DND-41 (cell line): ENCODE measurements around the gene ZFAND5.

ENCODE experiments used
- ATAC-seq: fragments of 200-7000 bp; cut with Tn5 transposase; 3 replicates; pipeline ENCODE4 v1.9.1; 2021; ENCODE audit warnings: low read depth; ENCODE audit not compliant: insufficient read depth
- DNase-seq: peaks from one replicate; pipeline ENCODE4 v3.0.0-alpha.2; 2020
- H2AFZ ChIP-seq: 2 replicates; pipeline ENCODE4 v1.6.0; 2012; ENCODE audit warnings: low read depth, low read length
- H3K27ac ChIP-seq: 2 replicates; pipeline ENCODE4 v1.5.1; 2012; ENCODE audit warnings: low read length, inconsistent platforms
- H3K27me3 ChIP-seq: fragments of 200-600 bp; sonication (generic); 2 replicates; pipeline ENCODE4 v1.6.0; 2012; ENCODE audit warnings: low read length, mild to moderate bottlenecking, inconsistent platforms; ENCODE audit not compliant: insufficient read depth, poor library complexity
- H3K36me3 ChIP-seq: 2 replicates; pipeline ENCODE4 v1.5.1; 2012; ENCODE audit warnings: low read length, inconsistent platforms; ENCODE audit not compliant: insufficient read depth
- H3K4me1 ChIP-seq: 2 replicates; pipeline ENCODE4 v1.5.1; 2012; ENCODE audit warnings: mild to moderate bottlenecking, low read length; ENCODE audit not compliant: insufficient read depth
- H3K4me2 ChIP-seq: 2 replicates; pipeline ENCODE4 v1.6.0; 2012; ENCODE audit warnings: mild to moderate bottlenecking, moderate library complexity, low read length, inconsistent platforms; ENCODE audit not compliant: insufficient read depth
- H3K4me3 ChIP-seq, 2 experiments: fragments of 200-600 bp in 1 of 2; shearing (Covaris generic) in 1 of 2; 2 replicates each; pipeline ENCODE4 v1.5.1; 2012 to 2016; ENCODE audit warnings: inconsistent platforms in 2 of 2, low read length in 2 of 2, mild to moderate bottlenecking in 2 of 2, low read depth in 1 of 2, moderate library complexity in 1 of 2
- H3K79me2 ChIP-seq: 2 replicates; pipeline ENCODE4 v1.6.0; 2012; ENCODE audit warnings: low read length, inconsistent platforms; ENCODE audit not compliant: insufficient read depth
- H3K9ac ChIP-seq: 2 replicates; pipeline ENCODE4 v1.6.0; 2012; ENCODE audit warnings: low read depth, mild to moderate bottlenecking, inconsistent platforms, low read length, moderate library complexity
- H3K9me3 ChIP-seq: 2 replicates; pipeline ENCODE4 v1.5.1; 2012; ENCODE audit warnings: low read length, moderate library complexity, mild to moderate bottlenecking, inconsistent platforms; ENCODE audit not compliant: insufficient read depth, severe bottlenecking
- H4K20me1 ChIP-seq: 2 replicates; pipeline ENCODE4 v1.6.0; 2012; ENCODE audit warnings: low read length; ENCODE audit not compliant: insufficient read depth
- CTCF ChIP-seq: IDR thresholded peaks from 2 replicates; pipeline ENCODE4 v1.5.1; 2012; ENCODE audit warnings: borderline replicate concordance, low read length, moderate library complexity, mild to moderate bottlenecking; ENCODE audit not compliant: poor library complexity, severe bottlenecking; ENCODE audit errors: extremely low read depth
- EZH2 ChIP-seq: IDR thresholded peaks from 3 replicates; pipeline ENCODE4 v1.6.1; 2012; ENCODE audit warnings: borderline replicate concordance, low read depth, mild to moderate bottlenecking, moderate library complexity, low read length, inconsistent platforms; ENCODE audit not compliant: severe bottlenecking

The ZFAND5 gene

GRCh38 chr9:72362680-72363139 lies 2.3 kb downstream of the ZFAND5 start:
- no peaks in the 10 kb centered on the region for H3K9me3 ChIP-seq
- DNase-seq (peak; percentile 45), ATAC-seq (peak; percentile 21; the same call in 2 of the 3 replicates)
- peaks cover 56% of the 10 kb centered on the region for H3K36me3 ChIP-seq
- TF ChIP-seq CTCF (no peak), EZH2 (no peak)
- peak overlapping the region; percentile 92 for H3K4me2 ChIP-seq
- H4K20me1 ChIP-seq, result peaks cover 62% of the 10 kb centered on the region
- no peaks in the 10 kb centered on the region for H3K27me3 ChIP-seq
- peaks cover 37% of the 10 kb centered on the region for H3K4me1 ChIP-seq
- H3K4me3 ChIP-seq, result peak overlapping the region; percentile 59 to 83; a peak in 3 of 4 replicates
- H3K27ac ChIP-seq, result no peak overlapping the region; the same call in 1 of the 2 replicates
- H3K79me2 ChIP-seq, result peaks cover 76% of the 10 kb centered on the region
- H3K9ac ChIP-seq, result peak overlapping the region; percentile 78
- no peak overlapping the region for H2AFZ ChIP-seq

- Histone ChIP-seq H3K9me3 (no peaks in the 10 kb centered on the region), H2AFZ (no peak overlapping the region), H3K27ac (no peak overlapping the region), H3K4me3 (peak overlapping the region in 1 of 2 experiments; percentile 83; a peak in 3 of 4 replicates), H3K9ac (peak overlapping the region; percentile 78), H4K20me1 (peaks cover 68% of the 10 kb centered on the region), H3K4me2 (peak overlapping the region; percentile 92), H3K36me3 (peaks cover 62% of the 10 kb centered on the region), H3K79me2 (peaks cover 82% of the 10 kb centered on the region), H3K27me3 (no peaks in the 10 kb centered on the region), H3K4me1 (peaks cover 37% of the 10 kb centered on the region)
- no peak for DNase-seq
- TF ChIP-seq EZH2, result no peak
- no peak for TF ChIP-seq CTCF
- no peak for ATAC-seq
These were observed 2.9 kb downstream of the ZFAND5 start for GRCh38 chr9:72362118-72362531.

- no peaks in the 10 kb centered on the region for H3K27me3 ChIP-seq
- H3K4me2 ChIP-seq, result peak overlapping the region; percentile 92; the same call in 1 of the 2 replicates
- no peaks in the 10 kb centered on the region for H3K9me3 ChIP-seq
- peaks cover 75% of the 10 kb centered on the region for H4K20me1 ChIP-seq
- TF ChIP-seq EZH2 (no peak), CTCF (no peak)
- H3K27ac ChIP-seq, result no peak overlapping the region
- ATAC-seq, result no peak
- peaks cover 71% of the 10 kb centered on the region for H3K36me3 ChIP-seq
- no peak overlapping the region for H2AFZ ChIP-seq
- H3K9ac ChIP-seq, result 0 out of 2 replicates have a peak overlapping the region, but pooled peaks have one; percentile 21
- peak overlapping the region in 1 of 2 experiments; percentile 30; a peak in 1 of 4 replicates for H3K4me3 ChIP-seq
- peaks cover 88% of the 10 kb centered on the region for H3K79me2 ChIP-seq
- H3K4me1 ChIP-seq, result peaks cover 35% of the 10 kb centered on the region
- no peak for DNase-seq
These were observed 3.8 kb downstream of the ZFAND5 start for GRCh38 chr9:72361217-72361616.

- Histone ChIP-seq H3K4me2 (peak overlapping the region; percentile 92; the same call in 1 of the 2 replicates), H3K36me3 (peaks cover 80% of the 10 kb centered on the region), H3K4me3 (peak overlapping the region in 1 of 2 experiments; percentile 12; a peak in 1 of 4 replicates), H3K9me3 (no peaks in the 10 kb centered on the region), H4K20me1 (peaks cover 82% of the 10 kb centered on the region), H3K9ac (no peak overlapping the region), H2AFZ (no peak overlapping the region), H3K27ac (0 out of 2 replicates have a peak overlapping the region, but pooled peaks have one; percentile 12), H3K27me3 (no peaks in the 10 kb centered on the region), H3K4me1 (peaks cover 26% of the 10 kb centered on the region), H3K79me2 (peaks cover 89% of the 10 kb centered on the region)
- no peak for TF ChIP-seq EZH2
- TF ChIP-seq CTCF, result no peak
- ATAC-seq, result no peak
- no peak for DNase-seq
These were observed 4.7 kb downstream of the ZFAND5 start for GRCh38 chr9:72360324-72360723.
